Measurements from ENCODE around the gene CIDEC. TPM values are rescaled to one million over a fixed set of nuclear protein-coding genes. Genes with fewer than 3 reads are reported as not detected.

The CIDEC gene
- polyA plus RNA-seq, 3 donors, result 0.08 TPM; not detected in 2

- WGBS (ENCODE audit: insufficient coverage), result no CpG with 5 or more reads among the region's 1 CpG
- no peak for DNase-seq
- Histone ChIP-seq H3K9me3 (replicated peaks in 1 of 2; ENCODE audit: control insufficient read depth in 1 of 2, insufficient read depth in 1 of 2, low read length in 2 of 2) (no peaks in the 10 kb centered on the region), H3K36me3 (replicated peaks in 1 of 2; ENCODE audit: control insufficient read depth in 1 of 2, insufficient read depth in 2 of 2, low read length in 2 of 2) (peaks cover 10 to 21% of the 10 kb centered on the region in 2 donors), H4K20me1 (ENCODE audit: insufficient read depth, low read length) (peaks cover 8% of the 10 kb centered on the region), H3K9ac (ENCODE audit: insufficient read depth, low read length, poor library complexity, severe bottlenecking) (no peak overlapping the region), H2AFZ (ENCODE audit: insufficient read depth, low read depth, low read length, poor library complexity, severe bottlenecking) (no peak overlapping the region), H3K79me2 (ENCODE audit: insufficient read depth, low read length) (peaks cover 32% of the 10 kb centered on the region), H3K4me2 (replicated peaks; ENCODE audit: extremely low read depth, low read length, poor library complexity, severe bottlenecking) (no peak overlapping the region), H3K27ac (ENCODE audit: low read depth in 1 of 2, low read length in 2 of 2) (no peak overlapping the region), H3K4me1 (ENCODE audit: control insufficient read depth in 1 of 2, insufficient read depth in 2 of 2, low read length in 2 of 2) (peaks cover 12 to 16% of the 10 kb centered on the region in 2 donors), H3K27me3 (ENCODE audit: control insufficient read depth in 2 of 2, insufficient read depth in 2 of 2, low read length in 2 of 2) (no peaks in the 10 kb centered on the region), H3K4me3 (replicated peaks in 1 of 3; ENCODE audit: low read depth in 2 of 3, low read length in 3 of 3) (no peak overlapping the region)
- Mint-ChIP-seq H3K4me3 (no peak overlapping the region), H3K9me3 (no peaks in the 10 kb centered on the region), H3K36me3 (peaks cover 24 to 28% of the 10 kb centered on the region in 2 donors), H3K27me3 (ENCODE audit: low read depth in 3 of 3) (no peaks in the 10 kb centered on the region), H3K27ac (peak overlapping the region in 2 of 7 donors; percentile 7 to 79), H3K4me1 (peaks cover 43% of the 10 kb centered on the region)
- TF ChIP-seq CTCF (IDR thresholded peaks at IDR 0.05), result no peak
- intact Hi-C loops (cut with micrococcal nuclease), result no loop called here
These were observed 13.7 kb upstream of the CIDEC start for GRCh38 chr3:9893739-9894138.

GRCh38 chr3:9891072-9891622 is 11.1 kb upstream of the CIDEC start:
- H3K36me3 Mint-ChIP-seq, result peaks cover 24 to 28% of the 10 kb centered on the region in 2 donors
- WGBS (ENCODE audit: insufficient coverage), result 0% methylated on average over 1 of the region's 12 CpGs
- no peak for DNase-seq
- intact Hi-C loops (cut with micrococcal nuclease), result no loop called here
- peaks cover 10 to 21% of the 10 kb centered on the region in 2 donors for H3K36me3 ChIP-seq (replicated peaks in 1 of 2; ENCODE audit: control insufficient read depth in 1 of 2, insufficient read depth in 2 of 2, low read length in 2 of 2)
- H3K4me1 Mint-ChIP-seq, result peaks cover 30% of the 10 kb centered on the region
- H3K9me3 Mint-ChIP-seq, result no peaks in the 10 kb centered on the region
- H2AFZ ChIP-seq (ENCODE audit: insufficient read depth, low read depth, low read length, poor library complexity, severe bottlenecking), result peak overlapping the region; percentile 94
- H3K9me3 ChIP-seq (replicated peaks in 1 of 2; ENCODE audit: control insufficient read depth in 1 of 2, insufficient read depth in 1 of 2, low read length in 2 of 2), result no peaks in the 10 kb centered on the region
- peak overlapping the region; percentile 91 to 97 for H3K4me3 Mint-ChIP-seq
- H3K79me2 ChIP-seq (ENCODE audit: insufficient read depth, low read length), result peaks cover 32% of the 10 kb centered on the region
- TF ChIP-seq CTCF (IDR thresholded peaks at IDR 0.05), result no peak
- H3K27ac ChIP-seq (ENCODE audit: low read depth in 1 of 2, low read length in 2 of 2), result peak overlapping the region; percentile 89 to 99
- H3K4me2 ChIP-seq (replicated peaks; ENCODE audit: extremely low read depth, low read length, poor library complexity, severe bottlenecking), result peak overlapping the region; percentile 87
- no peaks in the 10 kb centered on the region for H3K27me3 ChIP-seq (ENCODE audit: control insufficient read depth in 2 of 2, insufficient read depth in 2 of 2, low read length in 2 of 2)
- H3K4me3 ChIP-seq (replicated peaks in 1 of 3; ENCODE audit: low read depth in 2 of 3, low read length in 3 of 3), result peak overlapping the region; percentile 62 to 99 (median 98)
- peak overlapping the region; percentile 94 to 98 (median 97) for H3K27ac Mint-ChIP-seq
- H3K27me3 Mint-ChIP-seq (ENCODE audit: low read depth in 3 of 3), result peaks cover 0 to 2% (median 0%) of the 10 kb centered on the region in 3 donors
- H3K9ac ChIP-seq (ENCODE audit: insufficient read depth, low read length, poor library complexity, severe bottlenecking), result peak overlapping the region; percentile 98
- peaks cover 12 to 16% of the 10 kb centered on the region in 2 donors for H3K4me1 ChIP-seq (ENCODE audit: control insufficient read depth in 1 of 2, insufficient read depth in 2 of 2, low read length in 2 of 2)
- peaks cover 8% of the 10 kb centered on the region for H4K20me1 ChIP-seq (ENCODE audit: insufficient read depth, low read length)

All from CD14-positive monocyte (primary cell).